Limb (tissue), 2 donors: ENCODE measurements around the gene FARS2.
A peak's percentile ranks its signal among the peaks of the same experiment; 100 is the strongest.
"Not testable (repeated sequence)": the region's sequence is repeated elsewhere in the genome, so short reads cannot be mapped to it uniquely, and the experiment has no call there.

ENCODE experiments used
- DNase-seq, 2 donors: peaks; one replicate each; pipeline ENCODE4 v3.0.0-alpha.2; 2016; ENCODE audit errors: extremely low spot score in 2 of 2

Gene FARS2

GRCh38 chr6:5684320-5685053 is 423.2 kb downstream of the FARS2 start:
- no peak for DNase-seq

GRCh38 chr6:5693225-5694145 is 432.2 kb downstream of the FARS2 start:
- no peak for DNase-seq

DNA sequence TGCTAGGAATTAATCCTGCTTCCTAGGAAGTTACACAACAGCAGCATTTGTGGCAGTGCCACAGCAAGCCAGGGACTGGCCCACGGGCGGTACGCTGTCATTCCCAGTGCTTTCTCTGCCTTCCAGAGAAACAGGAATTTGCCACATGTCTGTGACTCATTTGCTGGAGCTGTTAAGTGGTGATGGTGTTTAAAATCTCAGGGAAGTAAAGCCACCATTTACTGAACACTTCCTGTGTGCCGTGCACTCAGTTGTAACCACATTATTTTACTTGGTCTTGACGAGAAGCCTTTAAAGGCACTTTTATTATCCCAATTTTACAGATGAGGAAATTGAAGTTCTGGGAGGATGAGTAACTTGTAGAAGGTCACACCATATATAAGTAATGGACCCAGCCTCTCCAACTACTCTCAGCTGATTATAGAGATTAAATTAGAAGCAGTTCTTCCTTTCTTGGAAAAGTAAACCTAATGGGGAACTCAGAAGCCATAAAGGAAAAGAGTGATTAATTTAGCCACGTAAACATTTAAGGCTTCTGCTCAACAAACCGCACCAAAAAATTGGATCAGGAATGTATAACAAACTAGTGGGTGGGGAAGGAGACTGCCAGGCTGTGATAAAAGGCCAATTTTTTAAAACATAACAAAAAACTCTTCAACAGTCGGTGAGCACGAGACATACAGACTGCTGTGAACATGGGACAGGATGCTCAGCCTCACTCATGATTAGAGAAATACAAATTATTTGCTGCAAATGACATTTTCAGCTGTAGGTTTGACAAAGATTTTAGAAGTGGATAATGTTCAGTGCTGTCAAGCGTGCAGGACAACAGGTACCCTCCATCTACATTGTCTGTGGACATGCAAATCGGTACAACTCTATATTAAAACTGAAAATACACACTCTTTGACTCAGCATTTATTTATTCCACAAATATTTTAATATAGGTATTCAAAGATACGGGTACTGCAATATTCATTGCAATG is 434.2 kb downstream of the FARS2 start:
- DNase-seq = no peak

- DNase-seq = no peak
These were observed 436.2 kb downstream of the FARS2 start for GRCh38 chr6:5697508-5697907.

GRCh38 chr6:5698318-5698717 is 437.0 kb downstream of the FARS2 start:
- DNase-seq = no peak

- not testable (repeated sequence) for DNase-seq
These were observed 437.8 kb downstream of the FARS2 start for GRCh38 chr6:5699064-5699463.

GRCh38 chr6:5701174-5701573 is 439.9 kb downstream of the FARS2 start:
- DNase-seq = peak in 1 of 2 donors; percentile 24

DNA sequence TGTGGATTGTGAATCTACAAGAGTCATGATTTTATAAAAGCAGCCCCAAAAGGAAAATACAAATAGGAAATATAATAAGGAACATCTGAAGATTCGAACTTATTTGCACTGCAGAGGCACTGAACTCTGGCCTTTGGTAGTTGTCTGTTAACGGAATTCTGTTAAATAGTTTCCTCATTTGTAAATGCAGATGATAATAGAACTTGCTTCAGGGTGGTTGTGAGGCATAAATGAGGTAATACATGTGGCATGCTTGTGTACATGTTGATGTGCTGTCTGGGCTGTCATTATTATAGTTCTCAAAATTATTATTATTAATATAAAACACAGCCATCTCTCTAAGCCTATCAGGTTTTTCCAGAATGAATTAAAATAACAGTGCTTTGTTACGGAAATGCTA is 443.4 kb downstream of the FARS2 start:
- no peak for DNase-seq

DNA sequence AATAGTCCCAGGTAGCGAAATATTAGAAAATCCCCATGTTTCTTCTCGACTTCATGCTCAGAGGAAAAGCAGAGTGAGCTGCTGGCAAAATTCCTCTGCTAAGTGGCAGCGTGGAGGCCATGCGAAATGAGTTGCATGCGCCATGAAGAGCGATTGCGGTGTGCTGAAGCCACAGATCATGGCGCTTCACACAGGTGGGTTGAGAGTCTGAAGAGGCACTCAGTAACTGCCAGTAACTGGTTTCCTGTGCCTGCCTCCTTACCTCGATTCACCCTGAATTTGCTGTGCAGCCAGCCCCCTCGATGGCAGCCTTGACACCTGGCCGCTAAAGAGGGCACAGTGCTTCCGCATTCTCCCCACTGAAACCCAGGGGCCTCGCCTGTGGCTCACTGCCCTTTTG is 443.9 kb downstream of the FARS2 start:
- DNase-seq = no peak

GRCh38 chr6:5706124-5707033 is 445.1 kb downstream of the FARS2 start:
- no peak for DNase-seq

DNA sequence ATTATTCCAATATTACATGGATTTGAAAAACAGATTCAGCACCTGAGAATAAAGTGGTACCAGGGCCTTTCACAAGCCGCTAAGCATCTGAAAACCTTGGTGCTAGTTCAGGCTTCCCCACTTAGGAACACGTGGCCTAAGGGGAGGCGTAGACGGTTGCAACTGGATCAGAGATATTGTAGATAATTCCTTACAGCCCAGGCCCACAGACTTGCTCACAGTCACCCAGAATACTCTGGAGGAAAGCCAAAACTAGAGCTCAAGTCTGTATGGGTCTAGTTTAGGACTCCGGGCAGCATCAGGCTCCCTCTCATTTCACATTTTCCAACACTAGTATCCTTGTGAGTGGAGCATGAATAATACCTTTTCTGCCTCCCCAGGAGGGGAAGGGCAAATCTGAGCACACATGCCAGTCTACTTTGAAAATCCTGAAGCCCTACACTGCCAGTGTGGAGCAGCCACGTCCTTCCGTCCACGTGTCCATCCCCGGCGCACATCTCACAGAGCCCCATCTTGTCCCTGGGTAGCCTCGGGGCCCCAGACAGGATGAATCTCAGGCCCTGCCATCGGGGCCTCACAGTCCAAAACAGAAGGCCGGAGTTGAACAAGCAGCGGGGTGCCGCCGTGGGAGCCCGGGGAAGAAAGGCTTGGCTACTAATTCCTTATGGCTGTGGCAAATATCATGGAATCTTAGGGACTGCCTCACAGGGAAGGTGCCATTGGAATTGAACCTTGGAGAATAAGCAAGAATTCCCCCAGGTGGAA is 446.1 kb downstream of the FARS2 start:
- DNase-seq = no peak

GRCh38 chr6:5710516-5710915 is 449.2 kb downstream of the FARS2 start:
- no peak for DNase-seq

DNA sequence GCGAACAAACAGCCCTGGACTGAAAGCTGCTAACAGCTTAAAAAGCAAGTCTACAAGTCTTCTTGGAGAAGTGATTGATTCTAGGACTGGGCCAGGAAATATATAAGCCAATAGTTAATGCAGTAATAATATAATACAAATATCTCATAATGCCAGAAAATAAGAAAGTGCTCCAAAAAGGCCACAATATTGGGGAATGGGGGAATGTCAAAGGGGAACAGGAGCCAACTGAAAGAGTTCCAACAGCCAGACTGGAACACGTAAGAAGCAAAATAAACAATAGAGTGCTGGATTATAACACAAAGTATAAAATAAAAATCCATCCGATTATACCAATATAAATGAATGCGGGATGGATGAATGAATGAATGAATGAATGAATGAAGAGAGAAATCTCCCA is 449.6 kb downstream of the FARS2 start:
- no peak for DNase-seq

DNA sequence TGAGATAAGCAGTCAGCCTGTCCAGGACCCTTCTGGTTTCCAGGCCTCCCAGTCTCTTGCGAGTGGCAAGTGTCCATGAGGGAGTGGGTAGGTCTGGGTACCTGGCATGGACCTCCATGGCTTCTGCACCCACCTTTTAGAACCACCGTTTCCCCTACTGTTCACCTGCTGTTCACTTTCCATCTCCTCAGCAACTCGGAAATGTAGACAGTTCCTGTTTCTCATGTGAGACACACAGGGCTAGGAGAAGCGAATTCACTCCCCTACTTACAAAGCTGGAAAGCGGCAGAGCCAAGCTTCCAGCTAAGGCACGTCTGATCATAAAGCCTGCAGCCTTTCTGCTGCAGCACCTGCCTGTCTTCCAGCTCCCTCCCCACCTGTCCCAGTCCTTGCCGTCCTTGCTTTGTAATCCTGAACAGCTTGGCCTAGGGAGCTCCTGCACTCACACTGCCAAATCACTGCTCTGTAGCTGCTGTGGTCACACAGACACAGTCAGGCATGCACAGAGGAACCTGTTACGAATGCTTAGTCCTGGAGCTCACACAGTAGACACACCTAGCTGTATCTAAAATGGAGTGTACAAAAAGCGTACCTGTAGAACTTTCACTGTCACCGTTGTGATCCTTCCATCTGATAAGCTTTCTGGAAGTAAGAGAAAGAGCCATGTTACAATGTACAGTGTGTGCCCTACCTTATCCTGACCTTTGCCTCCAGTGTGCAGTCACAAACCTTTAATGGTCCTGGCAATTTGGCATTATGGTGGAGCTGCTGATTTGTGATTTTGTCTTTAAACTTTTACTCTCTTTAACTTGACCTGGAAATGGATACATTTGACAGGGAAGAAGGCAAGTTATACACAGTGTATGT is 451.3 kb downstream of the FARS2 start:
- no peak for DNase-seq

GRCh38 chr6:5713519-5713918 is 452.2 kb downstream of the FARS2 start:
- no peak for DNase-seq

GRCh38 chr6:5718231-5718947 is 457.1 kb downstream of the FARS2 start:
- DNase-seq = no peak

DNA sequence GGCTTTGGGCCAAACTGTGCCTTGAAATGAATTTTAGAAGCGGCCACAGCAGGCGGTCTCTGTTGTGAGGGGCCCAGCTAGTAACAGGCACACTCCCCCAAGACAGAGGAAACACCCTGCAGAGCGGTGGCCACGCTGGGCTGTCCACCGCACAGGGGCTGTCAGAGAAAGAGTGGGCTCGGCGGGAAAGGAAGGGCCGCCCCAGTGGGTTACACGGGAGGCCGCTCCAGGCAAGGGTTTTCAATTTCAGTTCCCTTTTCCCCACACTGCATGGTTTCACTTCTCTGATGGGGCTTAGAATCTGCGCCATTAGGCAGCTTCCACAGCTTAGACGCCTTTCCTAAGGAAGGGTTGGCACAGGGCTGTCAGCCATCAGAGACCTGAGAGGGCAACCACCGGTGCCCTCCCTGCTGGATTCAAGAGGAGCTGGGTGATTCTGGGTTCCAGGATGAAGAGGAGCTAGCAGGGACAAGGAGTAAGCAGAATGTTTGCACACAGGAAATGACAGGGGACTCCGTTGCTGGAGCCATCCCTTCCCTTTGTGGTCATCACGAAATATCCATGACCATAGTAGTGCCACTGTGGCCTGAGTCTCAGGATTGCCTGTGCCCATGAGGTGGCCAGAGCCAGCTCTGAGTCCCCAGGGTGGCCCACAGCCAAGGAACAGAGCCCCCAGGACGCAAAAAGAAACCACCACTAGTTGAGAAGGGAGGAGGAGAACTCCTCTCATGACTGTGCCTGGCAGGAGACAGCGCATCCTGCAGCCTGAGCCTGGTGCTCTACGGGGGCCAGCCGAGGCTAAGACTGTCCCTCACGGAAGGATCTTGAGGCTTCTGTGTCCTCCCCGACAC is 462.8 kb downstream of the FARS2 start:
- DNase-seq = no peak
